ENCODE results near the gene ZNF37A.

- TF ChIP-seq CTCF (IDR thresholded peaks at IDR 0.05; ENCODE audit: insufficient read depth, low read length, poor library complexity, severe bottlenecking) = no peak
- TF ChIP-seq EZH2phosphoT487 (conservative IDR thresholded peaks at IDR 0.05; ENCODE audit: low read length) = no peak
Measured at GRCh38 chr10:38094158-38094926, at the start of gene ZNF37A.
